SK-N-SH (cell line): Measurements from ENCODE around the gene RASA3. TPM values are rescaled to one million over a fixed set of nuclear protein-coding genes. Genes with fewer than 3 reads are reported as not detected.

Experiments used
- CTCF ChIA-PET: fragments of 300-600, 350-600 bp; formaldehyde crosslinking; extraction: SDS; loops from one replicate; lab custom pipeline; 2021; lab: Yijun Ruan, JAX
- POLR2A ChIA-PET: fragments of 350-600 bp; sonication (Branson Sonifier 250); formaldehyde crosslinking; extraction: SDS; loops from one replicate; lab custom pipeline; 2020; ENCODE audit warnings: antibody characterized with exemption, inconsistent platforms; lab: Yijun Ruan, JAX
- DNase-seq: peaks from one replicate; pipeline ENCODE4 v3.0.0; 2012
- H2AFZ ChIP-seq: fragments of 200-600 bp; sonication (generic); 2 replicates; pipeline ENCODE4 v1.8.1; 2016; ENCODE audit warnings: antibody characterized with exemption, mild to moderate bottlenecking, low read depth
- H3F3A ChIP-seq: fragments of 200-600 bp; sonication (generic); replicated peaks from 2 replicates; pipeline ENCODE3; 2016; ENCODE audit warnings: antibody characterized with exemption, mild to moderate bottlenecking; ENCODE audit not compliant: insufficient read depth
- H3K27ac ChIP-seq, 2 experiments: fragments of 200-500 bp in 1 of 2; fragments of 200-600 bp in 1 of 2; sonication (Bioruptor generic) in 1 of 2; sonication (generic), shearing (Covaris generic) in 1 of 2; 2 replicates each; pipeline versions ENCODE4 v1.5.1 to v1.6.1; 2014 to 2016; ENCODE audit warnings: low read depth in 2 of 2, inconsistent platforms in 1 of 2, low read length in 1 of 2, mild to moderate bottlenecking in 1 of 2, mixed read lengths in 1 of 2
- H3K27me3 ChIP-seq: fragments of 200-600 bp; sonication (generic), shearing (Covaris generic); 2 replicates; pipeline ENCODE4 v1.6.1; 2016; ENCODE audit warnings: mixed run types; ENCODE audit not compliant: insufficient read depth
- H3K36me3 ChIP-seq, 2 experiments: fragments of 200-500 bp in 1 of 2; fragments of 200-600 bp in 1 of 2; sonication (Bioruptor generic) in 1 of 2; sonication (generic) in 1 of 2; replicated peaks in 1 of 2; 2 replicates each; pipeline versions ENCODE3 to v1.5.1; 2014 to 2016; ENCODE audit warnings: low read length in 1 of 2, mild to moderate bottlenecking in 1 of 2; ENCODE audit not compliant: insufficient read depth in 2 of 2, control insufficient read depth in 1 of 2
- H3K4me1 ChIP-seq, 2 experiments: fragments of 200-500 bp in 1 of 2; fragments of 200-600 bp in 1 of 2; sonication (Bioruptor generic) in 1 of 2; sonication (generic), shearing (Covaris generic) in 1 of 2; 2 replicates each; pipeline versions ENCODE4 v1.5.1 to v1.6.1; 2014 to 2016; ENCODE audit warnings: low read depth in 1 of 2, low read length in 1 of 2, mixed run types in 1 of 2; ENCODE audit not compliant: insufficient read depth in 2 of 2, control insufficient read depth in 1 of 2
- H3K4me2 ChIP-seq: fragments of 200-600 bp; sonication (generic), shearing (Covaris generic); 2 replicates; pipeline ENCODE4 v1.6.1; 2017; ENCODE audit warnings: mixed run types
- H3K4me3 ChIP-seq, 2 experiments: fragments of 200-500 bp in 1 of 2; fragments of 200-600 bp in 1 of 2; sonication (Bioruptor generic) in 1 of 2; sonication (generic), shearing (Covaris generic) in 1 of 2; 2 replicates each; pipeline versions ENCODE4 v1.5.1 to v1.8.1; 2014 to 2016; ENCODE audit warnings: low read depth in 2 of 2, inconsistent platforms in 1 of 2, low read length in 1 of 2, mild to moderate bottlenecking in 1 of 2, mixed read lengths in 1 of 2, moderate library complexity in 1 of 2
- H3K79me2 ChIP-seq: fragments of 200-600 bp; sonication (generic); 2 replicates; pipeline ENCODE4 v1.8.1; 2017; ENCODE audit warnings: mild to moderate bottlenecking; ENCODE audit not compliant: insufficient read depth
- H3K9ac ChIP-seq: fragments of 200-600 bp; sonication (generic); 2 replicates; pipeline ENCODE4 v1.6.1; 2017; ENCODE audit warnings: mixed run types
- H3K9me2 ChIP-seq: fragments of 200-600 bp; sonication (generic); 2 replicates; pipeline ENCODE4 v1.6.1; 2017; ENCODE audit warnings: mixed run types
- H3K9me3 ChIP-seq: fragments of 200-600 bp; sonication (generic); 2 replicates; pipeline ENCODE4 v1.6.1; 2017; ENCODE audit warnings: mixed run types, mild to moderate bottlenecking, moderate library complexity
- H4K20me1 ChIP-seq: fragments of 200-600 bp; sonication (generic); 2 replicates; pipeline ENCODE4 v1.6.1; 2017; ENCODE audit warnings: mild to moderate bottlenecking, mixed run types; ENCODE audit not compliant: insufficient read depth
- CTCF ChIP-seq: fragments of 200-600 bp; sonication (generic); IDR thresholded peaks from 2 replicates; pipeline ENCODE4 v1.6.1; 2017; ENCODE audit warnings: antibody characterized with exemption, mild to moderate bottlenecking, moderate library complexity
- EP300 ChIP-seq, 2 experiments: IDR thresholded peaks; 2 replicates each; pipeline versions ENCODE4 v1.4.0 to v1.6.1; 2012; ENCODE audit warnings: borderline replicate concordance in 1 of 2, low read depth in 1 of 2, low read length in 1 of 2
- FOXJ3 ChIP-seq: sonication (generic); formaldehyde crosslinking; IDR thresholded peaks from 2 replicates; pipeline ENCODE4 v1.5.1; 2020; ENCODE audit warnings: mild to moderate bottlenecking, missing genetic modification reagents
- GABPA ChIP-seq: IDR thresholded peaks from 2 replicates; pipeline ENCODE4 v1.4.0; 2012; ENCODE audit warnings: low read depth, mild to moderate bottlenecking
- IRF3 ChIP-seq: fragments of 150-350 bp; IDR thresholded peaks from 2 replicates; pipeline ENCODE4 v1.6.1; 2016; ENCODE audit warnings: mild to moderate bottlenecking, low read depth, low read length
- JUND ChIP-seq: IDR thresholded peaks from 2 replicates; pipeline ENCODE4 v1.4.0; 2012
- NRF1 ChIP-seq: IDR thresholded peaks from 2 replicates; pipeline ENCODE4 v1.6.1; 2012; ENCODE audit warnings: low read depth, mild to moderate bottlenecking, low read length
- PBX3 ChIP-seq: IDR thresholded peaks from 2 replicates; pipeline ENCODE4; 2012
- POLR2AphosphoS5 ChIP-seq: IDR thresholded peaks from 2 replicates; pipeline ENCODE4 v1.6.1; 2012; ENCODE audit warnings: low read depth, low read length
- TAF1 ChIP-seq: IDR thresholded peaks from 2 replicates; pipeline ENCODE4 v1.6.1; 2012; ENCODE audit warnings: low read depth, mild to moderate bottlenecking, low read length, moderate library complexity, borderline replicate concordance
- TEAD4 ChIP-seq: IDR thresholded peaks from 2 replicates; pipeline ENCODE4 v1.4.0; 2012; ENCODE audit warnings: mild to moderate bottlenecking, borderline replicate concordance; ENCODE audit not compliant: insufficient read depth
- USF1 ChIP-seq: IDR thresholded peaks from 2 replicates; pipeline ENCODE4 v1.4.0; 2012; ENCODE audit warnings: low read depth, borderline replicate concordance
- USF2 ChIP-seq: fragments of 150-350 bp; IDR thresholded peaks from 2 replicates; pipeline ENCODE4 v1.6.1; 2017; ENCODE audit warnings: antibody characterized with exemption, low read length, low read depth, borderline replicate concordance
- ZBTB33 ChIP-seq: IDR thresholded peaks from 2 replicates; pipeline ENCODE4 v1.4.0; 2012; ENCODE audit warnings: low read depth, borderline replicate concordance
- WGBS: methylation state at CpG from one replicate; pipeline ENCODE4 v1.1.6; 2017; ENCODE audit warnings: low lambda C conversion rate; 5-methylcytosine and 5-hydroxymethylcytosine counted together
- polyA plus RNA-seq, 3 experiments: library from polyadenylated mRNA; depleted of rRNA; stranded (reverse); fragments of >200 nt; gene quantifications; 2 replicates each; pipeline ENCODE4 v1.2.3, GENCODE V29; 2012

The RASA3 gene
- polyA plus RNA-seq, 1 of the 3 experiments (the other 2 are of a cell fraction) = 25.1 TPM

- TF ChIP-seq JUND = no peak
- TF ChIP-seq NRF1 = no peak
- TF ChIP-seq TEAD4 = no peak
- TF ChIP-seq CTCF = no peak
- TF ChIP-seq EP300 (IDR thresholded peaks at IDR 0.05; ENCODE audit: borderline replicate concordance in 1 of 2, low read depth in 1 of 2, low read length in 1 of 2) = no peak
- TF ChIP-seq IRF3 = no peak
- no peak for TF ChIP-seq USF2
- TF ChIP-seq GABPA = no peak
- no peak for TF ChIP-seq TAF1
- TF ChIP-seq POLR2AphosphoS5 = no peak
- no peak for TF ChIP-seq USF1
- no peak for TF ChIP-seq PBX3
- no peak for TF ChIP-seq ZBTB33
- no peak for TF ChIP-seq FOXJ3 (CRISPR knock-in tag)
- H3K79me2 ChIP-seq = peaks cover 90% of the 10 kb centered on the region
- WGBS = 89% methylated on average over 16 of the region's 20 CpGs
Observed at GRCh38 chr13:114061744-114062143, 70.7 kb downstream of the RASA3 start.

More at GRCh38 chr13:114061744-114062143, 70.7 kb downstream of the RASA3 start:
- no peaks in the 10 kb centered on the region for H4K20me1 ChIP-seq
- H3K4me2 ChIP-seq = no peak overlapping the region
- H3K4me3 ChIP-seq = no peak overlapping the region
- no peak for DNase-seq
- H3K27me3 ChIP-seq = no peaks in the 10 kb centered on the region
- no peaks in the 10 kb centered on the region for H3K9me3 ChIP-seq
- H3K9ac ChIP-seq = no peak overlapping the region
- H2AFZ ChIP-seq = no peak overlapping the region
- H3K27ac ChIP-seq = peak overlapping the region in 1 of 2 experiments; percentile 4; a peak in 2 of 4 replicates
- peaks cover 35 to 41% of the 10 kb centered on the region in 2 experiments for H3K4me1 ChIP-seq
- peaks cover 4 to 12% of the 10 kb centered on the region in 2 experiments for H3K36me3 ChIP-seq
- ChIA-PET CTCF (no interaction called here), POLR2A (no interaction called here)
- H3K9me2 ChIP-seq = no peaks in the 10 kb centered on the region
- peaks cover 34% of the 10 kb centered on the region for H3F3A ChIP-seq
